ENCODE data around the gene MICAL2.

Gene MICAL2

GRCh38 chr11:12216041-12216451, 105.7 kb downstream of the MICAL2 start:
- Histone ChIP-seq H3K36me3 (ENCODE audit: control insufficient read depth in 2 of 2, insufficient read depth in 1 of 2, low read length in 2 of 2) (peaks cover 0 to 9% of the 10 kb centered on the region in 2 experiments; a peak in 1 of 3 replicates), H3K9me3 (ENCODE audit: control insufficient read depth, insufficient read depth, low read depth, low read length) (no peaks in the 10 kb centered on the region), H3K4me3 (ENCODE audit: low read depth, low read length) (no peak overlapping the region), H3K27ac (ENCODE audit: extremely low read depth, low read depth, low read length) (no peak overlapping the region), H3K4me1 (ENCODE audit: control insufficient read depth, insufficient read depth, low read length) (no peaks in the 10 kb centered on the region; the same call in 1 of the 2 replicates)
- ChIA-PET POLR2A (no interaction called here), CTCF (interaction anchor here (1.1 to 1.8 kb wide), 3 partner anchors 10 to 65 kb away, joined by 3 to 6 read pairs (median 4); no protein-coding TSS in a partner anchor)
- no peak for TF ChIP-seq PRDM1 (tag by site-specific recombination; IDR thresholded peaks at IDR 0.05)
- TF ChIP-seq ZNF76 (tag by site-specific recombination; IDR thresholded peaks at IDR 0.05; ENCODE audit: borderline replicate concordance, low read depth), result no peak
- TF ChIP-seq PATZ1 (tag by site-specific recombination; IDR thresholded peaks at IDR 0.05), result no peak
- TF ChIP-seq ZNF664 (tag by site-specific recombination; IDR thresholded peaks at IDR 0.05), result no peak
- no peak for TF ChIP-seq ZNF707 (tag by site-specific recombination; IDR thresholded peaks at IDR 0.05)
- no peak for TF ChIP-seq ZNF843 (tag by site-specific recombination; IDR thresholded peaks at IDR 0.05)

GRCh38 chr11:12216671-12217374, 106.4 kb downstream of the MICAL2 start:
- no peak for TF ChIP-seq ZBTB1 (tag by site-specific recombination; IDR thresholded peaks at IDR 0.05)
- TF ChIP-seq ZNF768 (tag by site-specific recombination; IDR thresholded peaks at IDR 0.05), result no peak
- TF ChIP-seq ZNF404 (tag by site-specific recombination; IDR thresholded peaks at IDR 0.05), result no peak
- TF ChIP-seq ZBTB49 (tag by site-specific recombination; IDR thresholded peaks at IDR 0.05; ENCODE audit: low read depth), result no peak
- TF ChIP-seq YY1 (tag by site-specific recombination; IDR thresholded peaks at IDR 0.05), result no peak
- no peak for TF ChIP-seq ZNF239 (tag by site-specific recombination; IDR thresholded peaks at IDR 0.05)
- no peak for TF ChIP-seq ZSCAN16 (tag by site-specific recombination; IDR thresholded peaks at IDR 0.05)
- TF ChIP-seq ZNF423 (tag by site-specific recombination; IDR thresholded peaks at IDR 0.05), result no peak
- no peak for TF ChIP-seq PATZ1 (tag by site-specific recombination; IDR thresholded peaks at IDR 0.05)
- no peak for TF ChIP-seq SCRT2 (tag by site-specific recombination; IDR thresholded peaks at IDR 0.05)
- no peak for TF ChIP-seq ZFP37 (tag by site-specific recombination; IDR thresholded peaks at IDR 0.05)
- TF ChIP-seq ZBTB17 (tag by site-specific recombination; IDR thresholded peaks at IDR 0.05), result no peak
- no peak for TF ChIP-seq ZNF501 (tag by site-specific recombination; IDR thresholded peaks at IDR 0.05)
- TF ChIP-seq ZNF664 (tag by site-specific recombination; IDR thresholded peaks at IDR 0.05), result no peak
- no peak for TF ChIP-seq YY2 (tag by site-specific recombination; IDR thresholded peaks at IDR 0.05)
- no peak for TF ChIP-seq ZNF677 (tag by site-specific recombination; IDR thresholded peaks at IDR 0.05)
- no peak for TF ChIP-seq ZNF473 (tag by site-specific recombination; IDR thresholded peaks at IDR 0.05)
- TF ChIP-seq ZNF621 (tag by site-specific recombination; IDR thresholded peaks at IDR 0.05), result no peak
- TF ChIP-seq SP2 (tag by site-specific recombination; IDR thresholded peaks at IDR 0.05), result no peak
- no peak for TF ChIP-seq ZNF114 (tag by site-specific recombination; IDR thresholded peaks at IDR 0.05)
- Histone ChIP-seq H3K4me1 (ENCODE audit: control insufficient read depth, insufficient read depth, low read length) (no peaks in the 10 kb centered on the region; the same call in 1 of the 2 replicates), H3K27ac (ENCODE audit: extremely low read depth, low read depth, low read length) (no peak overlapping the region), H3K4me3 (ENCODE audit: low read depth, low read length) (no peak overlapping the region), H3K36me3 (ENCODE audit: control insufficient read depth in 2 of 2, insufficient read depth in 1 of 2, low read length in 2 of 2) (peaks cover 0 to 9% of the 10 kb centered on the region in 2 experiments; a peak in 1 of 3 replicates), H3K9me3 (ENCODE audit: control insufficient read depth, insufficient read depth, low read depth, low read length) (no peaks in the 10 kb centered on the region)
- ChIA-PET CTCF (interaction anchor here (0.7 to 1.8 kb wide), 3 partner anchors 10 to 76 kb away, joined by 4 to 7 read pairs (median 6); no protein-coding TSS in a partner anchor), POLR2A (no interaction called here)

Measured in HEK293 (cell line).